ENCODE results near the gene RIMS1.

RIMS1 gene

GRCh38 chr6:72417759-72418158 is 531.4 kb downstream of the RIMS1 start:
- no peak for DNase-seq

GRCh38 chr6:72418495-72418894 is 532.1 kb downstream of the RIMS1 start:
- no peak for DNase-seq

DNA sequence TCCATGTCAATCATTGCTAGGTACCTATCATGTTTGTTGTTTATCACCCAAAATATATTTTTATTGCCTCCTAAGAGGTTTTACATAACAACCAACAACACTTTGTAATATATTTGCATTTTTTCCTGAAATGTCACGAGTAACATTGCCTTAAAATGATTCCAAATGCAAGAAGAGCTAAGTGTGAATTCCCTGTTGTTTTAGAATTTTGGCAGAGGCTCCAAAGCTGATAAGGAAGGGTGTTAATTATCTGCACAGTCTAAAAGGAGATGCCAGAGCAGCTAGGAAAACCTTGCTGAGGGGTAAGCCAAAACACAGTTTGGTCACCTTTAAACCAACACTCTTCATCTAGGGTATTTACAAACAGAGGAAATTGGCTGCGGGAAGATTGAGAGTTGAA is 533.6 kb downstream of the RIMS1 start:
- DNase-seq: no peak

DNA sequence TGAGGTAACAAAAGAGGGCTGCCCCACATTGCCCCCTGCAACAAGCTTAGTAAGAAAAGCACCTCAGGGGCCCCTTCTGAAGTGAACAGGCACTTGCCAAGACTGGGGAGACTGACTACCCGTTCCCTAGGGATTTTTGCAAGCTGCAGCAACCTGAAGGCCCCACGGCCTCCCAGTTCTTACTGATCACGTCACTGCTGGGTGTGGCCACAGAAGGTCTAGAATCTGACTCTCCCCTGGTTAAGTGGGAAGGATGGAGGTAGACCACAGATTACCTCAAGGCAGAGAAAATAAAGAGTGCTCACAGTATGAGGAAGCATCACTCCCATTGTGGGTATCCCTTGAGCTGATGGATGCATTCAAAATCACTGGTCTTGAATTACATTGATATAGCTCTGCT is 534.1 kb downstream of the RIMS1 start:
- no peak for DNase-seq

DNA sequence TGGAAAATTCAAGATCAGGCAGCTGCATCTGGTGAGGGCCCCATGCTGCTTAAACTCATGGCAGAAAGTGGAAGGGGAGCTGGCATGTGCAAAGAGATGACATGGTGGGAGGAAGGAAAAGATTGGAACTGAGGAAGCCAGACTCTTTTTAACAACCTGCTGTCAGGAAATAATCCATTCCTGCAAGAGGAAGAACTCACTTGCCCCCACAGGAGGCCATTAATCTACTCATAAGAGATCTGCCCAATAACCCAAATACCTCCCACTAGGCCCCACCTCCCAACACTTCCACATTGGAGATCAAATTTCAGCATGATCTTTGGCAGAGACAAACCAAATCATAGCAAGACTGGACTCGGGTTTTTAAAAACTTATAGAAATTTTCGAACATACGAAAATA is 535.0 kb downstream of the RIMS1 start:
- no peak for DNase-seq

DNA sequence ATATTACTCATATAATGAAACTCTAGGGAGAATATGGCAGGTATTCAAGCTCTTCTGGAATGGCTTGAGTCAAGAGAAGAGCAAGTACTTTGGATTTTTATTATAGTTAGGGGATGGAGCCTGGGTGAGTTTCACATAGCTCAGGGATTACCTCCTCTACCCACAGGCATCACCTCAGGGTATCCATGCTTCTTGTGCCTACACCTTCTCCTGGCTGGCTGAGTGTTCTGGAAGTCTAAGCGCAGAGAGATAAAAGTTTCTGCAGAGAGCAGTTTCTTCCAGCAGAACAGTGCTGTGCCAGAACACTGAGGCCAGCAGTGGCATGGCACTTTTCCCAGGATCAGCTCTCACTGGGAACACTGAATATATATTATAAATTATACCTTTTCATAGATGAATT is 535.8 kb downstream of the RIMS1 start:
- DNase-seq: no peak

DNA sequence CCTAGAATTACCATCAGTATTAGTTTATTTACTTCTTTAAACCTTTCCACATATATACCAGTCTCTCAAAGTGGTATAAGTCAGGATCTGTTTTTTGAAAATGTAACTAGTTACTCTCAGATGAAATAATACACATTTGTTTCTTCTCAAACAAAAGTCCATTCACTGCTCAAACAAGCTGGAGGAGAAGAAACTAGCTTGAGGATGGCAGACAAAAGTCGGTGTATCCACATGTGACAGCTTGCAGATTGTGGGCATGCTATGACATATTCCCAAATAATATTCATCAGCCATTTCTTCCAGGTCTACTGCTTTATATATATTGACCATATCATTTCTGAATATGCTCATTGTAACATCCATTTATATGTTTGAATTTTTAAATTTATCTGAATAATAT is 538.1 kb downstream of the RIMS1 start:
- no peak for DNase-seq

GRCh38 chr6:72425003-72425681 is 538.8 kb downstream of the RIMS1 start:
- DNase-seq: no peak

- DNase-seq: no peak
Measured at GRCh38 chr6:72440611-72441010, 554.3 kb downstream of the RIMS1 start.

- no peak for DNase-seq
Measured at GRCh38 chr6:72446430-72446829, 560.1 kb downstream of the RIMS1 start.
